Measurements from ENCODE around the gene CYP2S1.

CYP2S1 gene

GRCh38 chr19:41156207-41156606, 36.8 kb upstream of the CYP2S1 start:
- Histone ChIP-seq H3K9me3 (ENCODE audit: control insufficient read depth, low read length) (no peaks in the 10 kb centered on the region), H3K27me3 (ENCODE audit: control insufficient read depth, insufficient read depth, low read length) (no peaks in the 10 kb centered on the region)

GRCh38 chr19:41159881-41160280, 33.1 kb upstream of the CYP2S1 start:
- H3K9me3 ChIP-seq (ENCODE audit: control insufficient read depth, low read length): no peaks in the 10 kb centered on the region
- H3K27ac ChIP-seq: no peak overlapping the region
- H3K79me2 ChIP-seq: no peaks in the 10 kb centered on the region
- no peak overlapping the region for H3K9ac ChIP-seq
- no peaks in the 10 kb centered on the region for H3K36me3 ChIP-seq (ENCODE audit: control insufficient read depth, insufficient read depth, low read length)
- no peak overlapping the region for H2AFZ ChIP-seq
- H3K27me3 ChIP-seq (ENCODE audit: control insufficient read depth, insufficient read depth, low read length): no peaks in the 10 kb centered on the region
- no peak overlapping the region for H3K4me2 ChIP-seq (ENCODE audit: low read length)
- H3K4me1 ChIP-seq: no peaks in the 10 kb centered on the region
- H3K4me3 ChIP-seq (ENCODE audit: low read depth, low read length): no peak overlapping the region
- no peak for TF ChIP-seq CTCF (IDR thresholded peaks at IDR 0.05)

More at GRCh38 chr19:41156207-41156606, 36.8 kb upstream of the CYP2S1 start:
- H3K36me3 ChIP-seq (ENCODE audit: control insufficient read depth, insufficient read depth, low read length): no peaks in the 10 kb centered on the region
- H3K4me3 ChIP-seq (ENCODE audit: low read depth, low read length): no peak overlapping the region
- no peaks in the 10 kb centered on the region for H3K4me1 ChIP-seq
- no peaks in the 10 kb centered on the region for H3K79me2 ChIP-seq
- H3K9ac ChIP-seq: no peak overlapping the region
- no peak overlapping the region for H2AFZ ChIP-seq
- no peak overlapping the region for H3K4me2 ChIP-seq (ENCODE audit: low read length)
- H3K27ac ChIP-seq: no peak overlapping the region
- no peak for TF ChIP-seq CTCF (IDR thresholded peaks at IDR 0.05)

- Histone ChIP-seq H3K4me1 (no peaks in the 10 kb centered on the region), H3K9ac (no peak overlapping the region), H3K9me3 (ENCODE audit: control insufficient read depth, low read length) (no peaks in the 10 kb centered on the region), H3K27me3 (ENCODE audit: control insufficient read depth, insufficient read depth, low read length) (no peaks in the 10 kb centered on the region), H3K36me3 (ENCODE audit: control insufficient read depth, insufficient read depth, low read length) (no peaks in the 10 kb centered on the region), H3K27ac (no peak overlapping the region), H2AFZ (no peak overlapping the region), H3K4me3 (ENCODE audit: low read depth, low read length) (no peak overlapping the region), H3K79me2 (no peaks in the 10 kb centered on the region), H3K4me2 (ENCODE audit: low read length) (no peak overlapping the region)
- no peak for TF ChIP-seq CTCF (IDR thresholded peaks at IDR 0.05)
Observed at GRCh38 chr19:41161903-41162302, 31.1 kb upstream of the CYP2S1 start.

GRCh38 chr19:41166944-41167804, 25.8 kb upstream of the CYP2S1 start:
- Histone ChIP-seq H3K79me2 (no peaks in the 10 kb centered on the region), H3K4me1 (no peaks in the 10 kb centered on the region), H3K27me3 (ENCODE audit: control insufficient read depth, insufficient read depth, low read length) (no peaks in the 10 kb centered on the region), H3K9ac (no peak overlapping the region), H3K27ac (no peak overlapping the region), H3K4me3 (ENCODE audit: low read depth, low read length) (no peak overlapping the region), H3K9me3 (ENCODE audit: control insufficient read depth, low read length) (no peaks in the 10 kb centered on the region), H3K4me2 (ENCODE audit: low read length) (no peak overlapping the region), H3K36me3 (ENCODE audit: control insufficient read depth, insufficient read depth, low read length) (no peaks in the 10 kb centered on the region), H2AFZ (no peak overlapping the region)
- TF ChIP-seq CTCF (IDR thresholded peaks at IDR 0.05): no peak
